Choroid plexus epithelial cell (primary cell): ENCODE measurements around the gene RPGRIP1L.

Source experiments
- DNase-seq: peaks from one replicate; pipeline ENCODE4 v3.0.0-alpha.2; 2010; ENCODE audit warnings: low read depth
- H3K4me3 ChIP-seq: 2 replicates; pipeline ENCODE4 v1.5.1; 2011; ENCODE audit warnings: low read depth, mild to moderate bottlenecking, control low read depth, low read length, moderate library complexity
- CTCF ChIP-seq: conservative IDR thresholded peaks from 2 replicates; pipeline ENCODE4 v1.5.1; 2011; ENCODE audit warnings: low read depth, mild to moderate bottlenecking, control low read depth, inconsistent platforms, low read length, moderate library complexity

The RPGRIP1L gene

GRCh38 chr16:53626161-53626560 lies 77.5 kb downstream of the RPGRIP1L start:
- TF ChIP-seq CTCF: no peak
- no peak for DNase-seq
- H3K4me3 ChIP-seq: no peak overlapping the region

DNA sequence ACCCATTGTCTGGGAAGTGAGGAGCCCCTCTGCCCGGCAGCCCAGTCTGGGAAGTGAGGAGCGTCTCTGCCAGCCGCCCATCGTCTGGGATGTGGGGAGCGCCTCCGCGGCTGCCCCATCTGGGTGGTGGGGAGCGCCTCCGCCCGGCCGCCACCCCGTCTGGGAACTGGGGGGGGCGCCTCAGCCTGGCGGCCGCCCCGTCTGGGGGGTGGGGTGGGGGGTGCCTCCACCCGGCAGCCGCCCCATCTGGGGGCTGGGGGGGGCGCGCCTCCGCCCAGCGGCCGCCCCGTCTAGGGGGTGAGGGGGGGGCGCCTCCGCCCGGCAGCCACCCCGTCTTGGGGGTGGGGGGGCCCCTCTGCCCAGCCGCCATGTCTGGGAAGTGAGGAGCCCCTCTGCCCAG lies 78.4 kb downstream of the RPGRIP1L start:
- H3K4me3 ChIP-seq: no peak overlapping the region
- no peak for TF ChIP-seq CTCF
- no peak for DNase-seq

- TF ChIP-seq CTCF: no peak
Measured at GRCh38 chr16:53622315-53622714, 81.3 kb downstream of the RPGRIP1L start.

DNA sequence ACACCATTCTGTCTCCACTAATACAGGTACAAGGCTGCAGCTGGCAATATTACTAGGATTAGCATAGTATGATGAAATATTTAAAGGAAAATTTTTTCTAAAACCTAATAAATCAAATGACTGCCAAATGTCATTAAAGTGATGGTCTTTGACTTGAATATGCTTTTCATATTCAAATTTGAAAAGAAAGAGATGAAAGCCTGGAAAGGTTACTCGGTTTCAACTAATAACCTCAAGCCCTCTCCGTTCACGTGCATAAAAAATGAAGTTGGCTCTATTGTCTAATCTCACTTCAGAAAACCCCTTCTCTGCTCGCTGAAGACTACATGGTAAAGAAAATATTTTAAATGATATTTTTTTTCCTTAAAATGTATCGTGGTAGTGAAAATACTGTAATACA lies 83.2 kb downstream of the RPGRIP1L start:
- DNase-seq: no peak
- H3K4me3 ChIP-seq: no peak overlapping the region
- TF ChIP-seq CTCF: no peak

More at GRCh38 chr16:53622315-53622714, 81.3 kb downstream of the RPGRIP1L start:
- no peak for DNase-seq
- H3K4me3 ChIP-seq: no peak overlapping the region

DNA sequence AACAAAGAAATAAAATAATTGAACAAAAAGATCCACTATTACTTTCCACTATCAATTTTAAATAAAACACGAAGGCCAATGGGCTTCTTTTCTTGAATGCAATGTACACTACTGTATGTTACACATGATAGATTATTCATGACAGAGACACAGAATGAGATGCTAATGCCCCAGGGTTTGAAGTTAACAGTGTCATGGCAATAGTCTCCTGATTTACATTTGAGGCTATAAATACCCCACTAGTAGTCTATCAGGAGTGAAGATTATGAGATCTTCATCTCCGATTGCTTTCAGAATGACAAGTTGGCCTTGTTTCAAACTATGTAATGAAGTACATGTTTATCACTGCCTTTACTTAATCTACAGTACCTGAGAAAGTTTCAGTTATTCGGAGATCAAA lies 84.4 kb downstream of the RPGRIP1L start:
- no peak overlapping the region for H3K4me3 ChIP-seq
- DNase-seq: no peak
- no peak for TF ChIP-seq CTCF

DNA sequence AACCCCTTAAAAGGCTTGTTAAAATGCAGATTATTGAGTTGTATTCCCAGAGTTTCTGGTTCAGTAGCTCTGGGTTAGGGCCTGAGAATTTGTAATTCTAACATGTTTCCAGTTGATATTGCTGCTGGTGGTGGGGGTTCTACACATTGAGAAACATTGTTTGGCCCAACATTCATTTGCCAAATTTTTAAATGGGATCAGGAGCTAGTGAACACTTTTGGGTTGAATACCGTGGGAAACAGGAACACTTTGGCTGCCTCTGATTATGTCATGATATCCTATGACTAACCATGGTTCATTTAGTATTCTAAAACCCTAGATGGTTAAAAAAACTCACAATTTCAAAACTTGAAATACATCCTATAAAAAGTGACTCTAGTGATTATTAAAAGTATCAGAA lies 89.3 kb downstream of the RPGRIP1L start:
- H3K4me3 ChIP-seq: no peak overlapping the region
- peak; percentile 12 for DNase-seq
- TF ChIP-seq CTCF: no peak

- TF ChIP-seq CTCF: no peak
- no peak for DNase-seq
- no peak overlapping the region for H3K4me3 ChIP-seq
Measured at GRCh38 chr16:53612003-53612402, 91.7 kb downstream of the RPGRIP1L start.
